ENCODE measurements around the gene FGB. TPM values are rescaled to one million over a fixed set of nuclear protein-coding genes. Genes with fewer than 3 reads are reported as not detected.

Gene FGB
- total and polyA plus RNA-seq, 9 of the 15 experiments (the other 6 are each of a cell fraction or from before 2014, with no cell fraction given), result 0.07 to 1.9 (median 0.13) TPM; not detected in 6

DNA sequence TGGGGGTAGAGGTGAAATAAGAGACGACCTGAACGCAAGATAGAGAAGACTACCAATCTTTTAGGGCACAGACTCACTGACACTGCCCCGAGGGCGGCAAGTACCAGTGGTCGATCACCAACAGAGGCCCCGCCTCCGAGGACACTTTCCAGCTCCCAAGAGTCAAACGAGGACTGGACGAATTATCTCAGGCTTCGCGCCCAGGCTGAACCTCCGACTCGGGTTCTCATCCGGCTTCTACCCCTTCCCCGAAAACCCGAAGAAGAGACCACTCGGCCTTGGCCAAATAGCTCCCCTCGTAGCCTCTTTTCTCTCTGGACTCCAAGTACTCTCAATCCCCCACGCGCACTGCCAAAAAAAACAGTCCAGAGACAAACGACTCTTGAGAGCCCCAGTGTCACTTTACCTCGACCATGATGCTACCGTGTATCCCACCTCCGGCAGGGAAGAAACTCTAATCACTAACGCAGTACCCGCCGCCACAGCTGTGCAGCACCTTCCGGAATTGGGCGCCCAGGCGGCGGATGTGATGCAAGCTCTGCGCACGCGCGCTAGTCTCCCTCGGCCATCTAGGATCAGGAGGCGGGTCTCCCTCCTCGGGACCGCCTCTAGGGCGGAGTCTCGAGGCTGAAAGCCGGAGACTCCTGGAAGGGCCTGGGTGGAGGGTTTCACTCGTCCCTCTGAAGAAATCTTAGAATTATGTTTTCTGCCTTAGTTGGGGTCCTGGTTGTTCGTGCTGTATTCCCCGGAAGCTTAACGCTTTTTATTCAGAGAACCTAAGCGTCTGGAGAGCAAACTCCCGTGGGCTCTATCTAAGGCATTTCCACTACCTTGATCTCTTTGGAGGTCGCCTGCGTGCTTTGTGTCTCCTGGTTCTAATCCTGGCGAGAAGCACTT is 12.7 kb upstream of the FGB start, which contains the start of gene PLRG1 (continued):
- peak; percentile 66 for TF ChIP-seq CXXC5 (CRISPR knock-in tag; IDR thresholded peaks at IDR 0.05)
- peak; percentile 66; the same call in 1 of the 2 replicates for TF ChIP-seq NCOA1 (IDR thresholded peaks at IDR 0.05; ENCODE audit: low read depth)
- TF ChIP-seq MAZ (CRISPR knock-in tag; conservative IDR thresholded peaks at IDR 0.05 in 1 of 2, IDR thresholded peaks at IDR 0.05 in 1 of 2), result peak in 1 of 2 experiments; percentile 27; a peak in 1 of 4 replicates
- peak; percentile 82 for TF ChIP-seq POLR2AphosphoS5 (IDR thresholded peaks at IDR 0.05; ENCODE audit: control insufficient read depth, insufficient read depth, low read depth, low read length)
- TF ChIP-seq ZKSCAN3 (CRISPR knock-in tag; IDR thresholded peaks at IDR 0.05), result no peak
- TF ChIP-seq C11orf30 (IDR thresholded peaks at IDR 0.05; ENCODE audit: low read depth), result peak; percentile 62; the same call in 1 of the 2 replicates

DNA sequence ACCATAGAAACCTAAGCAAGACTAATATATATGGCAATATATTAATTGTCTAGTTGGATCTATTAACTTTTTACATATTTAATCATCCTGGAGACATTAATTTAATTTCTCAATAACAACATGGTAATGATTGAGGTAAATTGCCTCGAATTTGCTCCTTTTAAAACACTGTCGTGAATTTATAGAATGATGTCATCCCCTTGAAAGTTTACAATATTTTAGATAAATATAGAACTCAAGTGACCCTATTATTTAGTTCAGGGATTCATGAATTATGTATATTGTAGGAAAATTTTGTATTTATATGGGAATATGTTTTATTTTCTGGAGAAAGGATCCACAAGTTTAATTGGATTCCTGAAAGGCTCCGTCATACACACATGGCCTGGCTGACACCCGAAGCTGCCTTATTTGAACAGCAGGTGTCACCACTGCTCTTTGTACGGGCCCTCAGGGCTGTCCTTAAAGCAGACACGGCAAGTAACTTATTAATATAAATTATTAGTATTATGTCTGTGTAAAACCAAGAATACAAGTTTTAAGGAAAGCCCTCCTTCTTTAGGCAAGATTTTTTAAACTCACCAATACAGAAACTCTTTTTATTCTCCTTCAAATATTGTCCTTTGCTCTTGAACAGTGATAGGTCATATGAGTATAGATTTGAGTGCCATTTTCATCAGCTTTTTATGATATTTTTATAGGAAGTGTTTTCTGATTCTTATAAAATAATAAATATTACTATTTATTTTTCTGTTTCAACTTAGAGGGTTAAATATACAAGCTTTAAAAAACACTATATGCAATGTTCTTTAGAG is 10.7 kb upstream of the FGB start:
- Histone ChIP-seq H3K9me3 (replicated peaks; ENCODE audit: control insufficient read depth, insufficient read depth, low read depth, low read length) (no peaks in the 10 kb centered on the region), H3K4me3 (no peak overlapping the region), H3K9me1 (ENCODE audit: control insufficient read depth, insufficient read depth, low read length) (no peaks in the 10 kb centered on the region), H3K27me3 (ENCODE audit: control insufficient read depth in 2 of 2, insufficient read depth in 2 of 2, low read length in 2 of 2) (no peaks in the 10 kb centered on the region), H3K4me1 (replicated peaks in 1 of 2; ENCODE audit: control insufficient read depth in 2 of 2, insufficient read depth in 2 of 2, low read length in 2 of 2) (peaks cover 0 to 7% of the 10 kb centered on the region in 2 experiments; a peak in 1 of 5 replicates), H3K4me2 (ENCODE audit: insufficient read depth, low read length) (no peak overlapping the region), H3K36me3 (ENCODE audit: control insufficient read depth, insufficient read depth, low read length) (peaks cover 9% of the 10 kb centered on the region; the same call in 2 of the 3 replicates), H2AFZ (ENCODE audit: low read depth, low read length) (peak overlapping the region; percentile 84), H3K9ac (ENCODE audit: insufficient read depth in 1 of 2, low read depth in 2 of 2, low read length in 2 of 2) (peak overlapping the region in 1 of 2 experiments; percentile 30; a peak in 1 of 4 replicates), H3K79me2 (ENCODE audit: control insufficient read depth, insufficient read depth, low read length) (peaks cover 29% of the 10 kb centered on the region), H3K27ac (ENCODE audit: extremely low read depth, low read depth, low read length) (0 out of 3 replicates have a peak overlapping the region, but pooled peaks have one; percentile 18), H4K20me1 (replicated peaks; ENCODE audit: control insufficient read depth, insufficient read depth, low read length) (no peaks in the 10 kb centered on the region)
- POLR2A ChIA-PET, result interaction anchor here (0.6 to 1.5 kb wide), 4 partner anchors 17 to 187 kb away, joined by 3 to 5 read pairs (median 4); no protein-coding TSS in a partner anchor
- CTCF ChIA-PET (ENCODE audit: low intra/inter-chr PET ratio), result interaction anchor here (0.8 to 2.1 kb wide), 8 partner anchors 66 to 820 kb away, joined by 3 to 14 read pairs (median 6); no protein-coding TSS in a partner anchor
- FAIRE-seq, result peak; percentile 91
- no TSS peak for BruUV-seq (replicated peaks)
- in situ Hi-C loops (cut with MboI), result loop anchor here (5.0 kb wide), 1 partner anchor 65 kb away; no protein-coding TSS in a partner anchor
- intact Hi-C loops (cut with micrococcal nuclease), result loop anchor here (1.0 to 10.0 kb wide), 4 partner anchors 70 to 1403 kb away; partner anchors contain the start of gene CTSO
- 16% methylated on average over 6 of the region's 6 CpGs for WGBS (ENCODE audit: insufficient coverage, low coverage, missing lambda C conversion rate)
- peak; percentile 76 for ATAC-seq
- DNase-seq (ENCODE audit: extremely low read depth in 1 of 4, low spot score in 3 of 4), result peak; percentile 62 to 85 (median 70)
- TF ChIP-seq, protein P1, sequence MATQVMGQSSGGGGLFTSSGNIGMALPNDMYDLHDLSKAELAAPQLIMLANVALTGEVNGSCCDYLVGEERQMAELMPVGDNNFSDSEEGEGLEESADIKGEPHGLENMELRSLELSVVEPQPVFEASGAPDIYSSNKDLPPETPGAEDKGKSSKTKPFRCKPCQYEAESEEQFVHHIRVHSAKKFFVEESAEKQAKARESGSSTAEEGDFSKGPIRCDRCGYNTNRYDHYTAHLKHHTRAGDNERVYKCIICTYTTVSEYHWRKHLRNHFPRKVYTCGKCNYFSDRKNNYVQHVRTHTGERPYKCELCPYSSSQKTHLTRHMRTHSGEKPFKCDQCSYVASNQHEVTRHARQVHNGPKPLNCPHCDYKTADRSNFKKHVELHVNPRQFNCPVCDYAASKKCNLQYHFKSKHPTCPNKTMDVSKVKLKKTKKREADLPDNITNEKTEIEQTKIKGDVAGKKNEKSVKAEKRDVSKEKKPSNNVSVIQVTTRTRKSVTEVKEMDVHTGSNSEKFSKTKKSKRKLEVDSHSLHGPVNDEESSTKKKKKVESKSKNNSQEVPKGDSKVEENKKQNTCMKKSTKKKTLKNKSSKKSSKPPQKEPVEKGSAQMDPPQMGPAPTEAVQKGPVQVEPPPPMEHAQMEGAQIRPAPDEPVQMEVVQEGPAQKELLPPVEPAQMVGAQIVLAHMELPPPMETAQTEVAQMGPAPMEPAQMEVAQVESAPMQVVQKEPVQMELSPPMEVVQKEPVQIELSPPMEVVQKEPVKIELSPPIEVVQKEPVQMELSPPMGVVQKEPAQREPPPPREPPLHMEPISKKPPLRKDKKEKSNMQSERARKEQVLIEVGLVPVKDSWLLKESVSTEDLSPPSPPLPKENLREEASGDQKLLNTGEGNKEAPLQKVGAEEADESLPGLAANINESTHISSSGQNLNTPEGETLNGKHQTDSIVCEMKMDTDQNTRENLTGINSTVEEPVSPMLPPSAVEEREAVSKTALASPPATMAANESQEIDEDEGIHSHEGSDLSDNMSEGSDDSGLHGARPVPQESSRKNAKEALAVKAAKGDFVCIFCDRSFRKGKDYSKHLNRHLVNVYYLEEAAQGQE (IDR thresholded peaks at IDR 0.05; ENCODE audit: borderline replicate concordance), result peak; percentile 51; the same call in 1 of the 2 replicates
- TF ChIP-seq, protein P1 (CRISPR knock-in tag; IDR thresholded peaks at IDR 0.05; ENCODE audit: low read depth), result no peak
- TF ChIP-seq HDGF (IDR thresholded peaks at IDR 0.05), result no peak

Measured in K562 (cell line).